Caco-2 (cell line): ENCODE measurements around the gene PHC2. TPM values are rescaled to one million over a fixed set of nuclear protein-coding genes. Genes with fewer than 3 reads are reported as not detected.

Experiments
- BruUV-seq: library from RNA; stranded (reverse); fragments of 400-500 nt; replicated peaks from 2 replicates; lab custom pipeline; 2021; lab: Mats Ljungman, UMichigan
- CTCF ChIA-PET: fragments of 300-600 bp; sonication (Branson Sonifier 250); formaldehyde crosslinking; loops from one replicate; lab custom pipeline; 2022; ENCODE audit warnings: antibody characterized with exemption; lab: Charles Lee
- POLR2A ChIA-PET: fragments of 300-600 bp; sonication (Branson Sonifier 250); formaldehyde crosslinking; loops from one replicate; lab custom pipeline; 2022; ENCODE audit warnings: antibody characterized with exemption; lab: Charles Lee
- DNase-seq, 2 experiments: peaks; one replicate each; pipeline versions ENCODE4 v3.0.0 to v3.0.0-alpha.2; 2020 to 2022
- H3K27me3 ChIP-seq: replicated peaks from 2 replicates; pipeline ENCODE4 v1.6.0; 2011; ENCODE audit warnings: low read length; ENCODE audit not compliant: control insufficient read depth, insufficient read depth
- H3K36me3 ChIP-seq: 2 replicates; pipeline ENCODE4 v1.5.1; 2011; ENCODE audit warnings: low read length; ENCODE audit not compliant: control insufficient read depth, insufficient read depth
- H3K4me1 ChIP-seq: fragments of 250-450 bp; sonication (Bioruptor Pico); 2 replicates; pipeline ENCODE4 v1.5.1; 2020; ENCODE audit warnings: mild to moderate bottlenecking
- H3K4me3 ChIP-seq: 2 replicates; pipeline ENCODE4 v1.5.1; 2011; ENCODE audit warnings: low read depth, mild to moderate bottlenecking, control low read depth, low read length
- H3K9me3 ChIP-seq: fragments of 250-450 bp; sonication (Bioruptor Pico); 2 replicates; pipeline ENCODE4 v1.5.1; 2020; ENCODE audit warnings: mild to moderate bottlenecking, moderate library complexity
- H3K27ac Mint-ChIP-seq: one replicate; pipeline ENCODE4 v1.8.0; 2022; ENCODE audit warnings: mixed read lengths; ENCODE audit not compliant: unreplicated experiment
- H3K27me3 Mint-ChIP-seq: one replicate; pipeline ENCODE4 v1.8.0; 2022; ENCODE audit warnings: mixed read lengths; ENCODE audit not compliant: insufficient read depth, unreplicated experiment
- H3K36me3 Mint-ChIP-seq: one replicate; pipeline ENCODE4 v1.8.0; 2022; ENCODE audit warnings: mild to moderate bottlenecking, mixed read lengths; ENCODE audit not compliant: insufficient read depth, unreplicated experiment
- H3K4me1 Mint-ChIP-seq: one replicate; pipeline ENCODE4 v1.8.0; 2022; ENCODE audit warnings: low read depth, mixed read lengths; ENCODE audit not compliant: unreplicated experiment
- H3K4me3 Mint-ChIP-seq: one replicate; pipeline ENCODE4 v1.8.0; 2022; ENCODE audit warnings: mild to moderate bottlenecking, moderate library complexity, mixed read lengths; ENCODE audit not compliant: unreplicated experiment
- H3K9me3 Mint-ChIP-seq: one replicate; pipeline ENCODE4 v1.8.0; 2022; ENCODE audit warnings: mixed read lengths; ENCODE audit not compliant: unreplicated experiment
- CTCF ChIP-seq, 2 experiments: fragments of 200-600 bp in 1 of 2; IDR thresholded peaks; 1 replicate in 1 of 2; 2 replicates in 1 of 2; pipeline versions ENCODE4 v1.5.1 to v1.8.0; 2011 to 2022; ENCODE audit warnings: antibody characterized with exemption in 1 of 2, control low read depth in 1 of 2, inconsistent platforms in 1 of 2, low read depth in 1 of 2, low read length in 1 of 2, mild to moderate bottlenecking in 1 of 2, moderate library complexity in 1 of 2; ENCODE audit not compliant: insufficient read depth in 1 of 2, severe bottlenecking in 1 of 2, unreplicated experiment in 1 of 2
- intact Hi-C: fragments of 100-400 bp; cut with micrococcal nuclease; formaldehyde crosslinking; loops from one replicate; pipeline ENCODE4 v1.10.0; 2022; ENCODE audit not compliant: unreplicated experiment
- total RNA-seq: library from RNA; stranded (reverse); gene quantifications from 2 replicates; pipeline ENCODE4 v1.2.3, GENCODE V29; 2022

Gene PHC2
- total RNA-seq, 1 experiment from 2014 or later = 35.2 TPM

- CTCF ChIA-PET = interaction anchor here (1.0 to 2.4 kb wide), 2 partner anchors 71 kb away, joined by 5 to 11 read pairs; no protein-coding TSS in a partner anchor
- TF ChIP-seq CTCF (IDR thresholded peaks at IDR 0.05; ENCODE audit: insufficient read depth in 1 of 2, low read depth in 1 of 2, low read length in 1 of 2, severe bottlenecking in 1 of 2, unreplicated experiment in 1 of 2) = no peak
- H3K4me1 ChIP-seq = peaks cover 18% of the 10 kb centered on the region; the same call in 1 of the 2 replicates
- no peak overlapping the region for H3K4me3 ChIP-seq
- H3K27ac Mint-ChIP-seq = no peak overlapping the region
- peaks cover 8% of the 10 kb centered on the region for H3K4me1 Mint-ChIP-seq
- no peaks in the 10 kb centered on the region; the same call in 1 of the 2 replicates for H3K36me3 ChIP-seq
- H3K27me3 Mint-ChIP-seq = no peaks in the 10 kb centered on the region
- H3K36me3 Mint-ChIP-seq = peaks cover 6% of the 10 kb centered on the region
- no peaks in the 10 kb centered on the region for H3K9me3 Mint-ChIP-seq
- POLR2A ChIA-PET = no interaction called here
- intact Hi-C loops = loop anchor here (1.0 to 10.0 kb wide), 3 partner anchors 72 to 242 kb away; no protein-coding TSS in a partner anchor
- no peaks in the 10 kb centered on the region for H3K27me3 ChIP-seq
- H3K4me3 Mint-ChIP-seq = no peak overlapping the region
- no peak for DNase-seq
- no TSS peak for BruUV-seq
- H3K9me3 ChIP-seq = no peaks in the 10 kb centered on the region
Measured at GRCh38 chr1:33366762-33367484, 64.0 kb downstream of the PHC2 start.

- DNase-seq = peak; percentile 30 to 62
- Mint-ChIP-seq H3K36me3 (peaks cover 6% of the 10 kb centered on the region), H3K9me3 (no peaks in the 10 kb centered on the region), H3K27me3 (no peaks in the 10 kb centered on the region), H3K4me1 (peaks cover 8% of the 10 kb centered on the region), H3K27ac (no peak overlapping the region), H3K4me3 (no peak overlapping the region)
- ChIA-PET CTCF (interaction anchor here (1.0 kb wide), 1 partner anchor 70 kb away, joined by 5 read pairs; no protein-coding TSS in a partner anchor), POLR2A (no interaction called here)
- Histone ChIP-seq H3K9me3 (no peaks in the 10 kb centered on the region), H3K4me3 (no peak overlapping the region), H3K27me3 (no peaks in the 10 kb centered on the region), H3K36me3 (no peaks in the 10 kb centered on the region; the same call in 1 of the 2 replicates), H3K4me1 (peaks cover 18% of the 10 kb centered on the region; the same call in 1 of the 2 replicates)
- BruUV-seq = no TSS peak
- no peak for TF ChIP-seq CTCF (IDR thresholded peaks at IDR 0.05; ENCODE audit: insufficient read depth in 1 of 2, low read depth in 1 of 2, low read length in 1 of 2, severe bottlenecking in 1 of 2, unreplicated experiment in 1 of 2)
- intact Hi-C loops = loop anchor here (5.0 to 10.0 kb wide), 2 partner anchors 92 to 241 kb away; no protein-coding TSS in a partner anchor
Measured at GRCh38 chr1:33365560-33365997, 65.3 kb downstream of the PHC2 start.

- Histone ChIP-seq H3K36me3 (no peaks in the 10 kb centered on the region; the same call in 1 of the 2 replicates), H3K4me3 (no peak overlapping the region), H3K9me3 (no peaks in the 10 kb centered on the region), H3K4me1 (peaks cover 18% of the 10 kb centered on the region; the same call in 1 of the 2 replicates), H3K27me3 (no peaks in the 10 kb centered on the region)
- peak overlapping the region; percentile 46 for H3K27ac Mint-ChIP-seq
- no peak for TF ChIP-seq CTCF (IDR thresholded peaks at IDR 0.05; ENCODE audit: insufficient read depth in 1 of 2, low read depth in 1 of 2, low read length in 1 of 2, severe bottlenecking in 1 of 2, unreplicated experiment in 1 of 2)
- H3K4me1 Mint-ChIP-seq = peaks cover 8% of the 10 kb centered on the region
- ChIA-PET CTCF (no interaction called here), POLR2A (interaction anchor here (0.6 kb wide), 1 partner anchor 18 kb away, joined by 3 read pairs; no protein-coding TSS in a partner anchor)
- intact Hi-C loops = loop anchor here (10.0 kb wide), 1 partner anchor 240 kb away; no protein-coding TSS in a partner anchor
- BruUV-seq = no TSS peak
- peaks cover 6% of the 10 kb centered on the region for H3K36me3 Mint-ChIP-seq
- no peak for DNase-seq
- no peaks in the 10 kb centered on the region for H3K9me3 Mint-ChIP-seq
- H3K4me3 Mint-ChIP-seq = no peak overlapping the region
- H3K27me3 Mint-ChIP-seq = no peaks in the 10 kb centered on the region
Measured at GRCh38 chr1:33364565-33364918, 66.4 kb downstream of the PHC2 start.
